HUES64 (cell line): ENCODE data around the gene PDE4C.
A peak's percentile ranks its signal among the peaks of the same experiment; 100 is the strongest.

Experiments
- H3K27ac ChIP-seq: 2 replicates; pipeline ENCODE4 v1.7.0; 2013; ENCODE audit warnings: low read depth, low read length, inconsistent platforms
- H3K27me3 ChIP-seq: 2 replicates; pipeline ENCODE4 v1.6.1; 2013; ENCODE audit warnings: mild to moderate bottlenecking, low read length; ENCODE audit not compliant: insufficient read depth
- H3K36me3 ChIP-seq: 2 replicates; pipeline ENCODE4 v1.6.1; 2013; ENCODE audit warnings: mild to moderate bottlenecking, low read length; ENCODE audit not compliant: insufficient read depth
- H3K4me1 ChIP-seq: 2 replicates; pipeline ENCODE4 v1.6.1; 2013; ENCODE audit warnings: mild to moderate bottlenecking, low read length, moderate library complexity; ENCODE audit not compliant: insufficient read depth
- H3K4me3 ChIP-seq: 2 replicates; pipeline ENCODE4 v1.5.1; 2013; ENCODE audit warnings: mild to moderate bottlenecking, low read length, moderate library complexity
- H3K9ac ChIP-seq: 2 replicates; pipeline ENCODE4 v1.6.1; 2013; ENCODE audit warnings: mild to moderate bottlenecking, low read depth, low read length
- H3K9me3 ChIP-seq: 2 replicates; pipeline ENCODE4 v1.6.1; 2013; ENCODE audit warnings: low read depth, low read length; ENCODE audit not compliant: insufficient read depth
- WGBS: fragments of 150-250, 120-280 bp; methylation state at CpG from one replicate; pipeline ENCODE4 v1.1.7; 2013; ENCODE audit warnings: missing lambda C conversion rate; 5-methylcytosine and 5-hydroxymethylcytosine counted together

Gene PDE4C

GRCh38 chr19:18252370-18252717 lies 26.1 kb upstream of the PDE4C start:
- Histone ChIP-seq H3K4me1 (peaks cover 3% of the 10 kb centered on the region; the same call in 1 of the 2 replicates), H3K36me3 (no peaks in the 10 kb centered on the region), H3K27ac (no peak overlapping the region), H3K27me3 (no peaks in the 10 kb centered on the region), H3K4me3 (no peak overlapping the region), H3K9me3 (no peaks in the 10 kb centered on the region), H3K9ac (no peak overlapping the region)
- 82% methylated on average over 7 of the region's 7 CpGs for WGBS

- WGBS: 32% methylated on average over 17 of the region's 23 CpGs
- Histone ChIP-seq H3K27me3 (no peaks in the 10 kb centered on the region), H3K4me1 (peaks cover 3% of the 10 kb centered on the region; the same call in 1 of the 2 replicates), H3K36me3 (no peaks in the 10 kb centered on the region), H3K4me3 (no peak overlapping the region), H3K9ac (no peak overlapping the region), H3K9me3 (no peaks in the 10 kb centered on the region), H3K27ac (no peak overlapping the region)
Measured at GRCh38 chr19:18251587-18252369, 25.5 kb upstream of the PDE4C start.

- no peaks in the 10 kb centered on the region for H3K27me3 ChIP-seq
- H3K4me1 ChIP-seq: peaks cover 3% of the 10 kb centered on the region; the same call in 1 of the 2 replicates
- no peaks in the 10 kb centered on the region for H3K9me3 ChIP-seq
- H3K27ac ChIP-seq: no peak overlapping the region
- no peak overlapping the region for H3K4me3 ChIP-seq
- no peak overlapping the region for H3K9ac ChIP-seq
- WGBS: 87% methylated on average over 5 of the region's 5 CpGs
- no peaks in the 10 kb centered on the region for H3K36me3 ChIP-seq
Measured at GRCh38 chr19:18249834-18250233, 23.6 kb upstream of the PDE4C start.

- Histone ChIP-seq H3K9ac (no peak overlapping the region), H3K27ac (no peak overlapping the region), H3K4me1 (0 out of 2 replicates have a peak, but pooled peaks cover 3% of the 10 kb centered on the region), H3K4me3 (no peak overlapping the region), H3K9me3 (no peaks in the 10 kb centered on the region), H3K36me3 (no peaks in the 10 kb centered on the region), H3K27me3 (no peaks in the 10 kb centered on the region)
- WGBS: 70% methylated on average over 7 of the region's 7 CpGs
Measured at GRCh38 chr19:18245297-18245696, 19.1 kb upstream of the PDE4C start.

GRCh38 chr19:18239303-18239702 lies 13.1 kb upstream of the PDE4C start:
- H3K9ac ChIP-seq: no peak overlapping the region
- no peak overlapping the region for H3K4me3 ChIP-seq
- 32% methylated on average over 12 of the region's 12 CpGs for WGBS
- H3K36me3 ChIP-seq: no peaks in the 10 kb centered on the region
- no peak overlapping the region for H3K27ac ChIP-seq
- no peaks in the 10 kb centered on the region for H3K27me3 ChIP-seq
- no peaks in the 10 kb centered on the region for H3K9me3 ChIP-seq
- no peaks in the 10 kb centered on the region for H3K4me1 ChIP-seq

DNA sequence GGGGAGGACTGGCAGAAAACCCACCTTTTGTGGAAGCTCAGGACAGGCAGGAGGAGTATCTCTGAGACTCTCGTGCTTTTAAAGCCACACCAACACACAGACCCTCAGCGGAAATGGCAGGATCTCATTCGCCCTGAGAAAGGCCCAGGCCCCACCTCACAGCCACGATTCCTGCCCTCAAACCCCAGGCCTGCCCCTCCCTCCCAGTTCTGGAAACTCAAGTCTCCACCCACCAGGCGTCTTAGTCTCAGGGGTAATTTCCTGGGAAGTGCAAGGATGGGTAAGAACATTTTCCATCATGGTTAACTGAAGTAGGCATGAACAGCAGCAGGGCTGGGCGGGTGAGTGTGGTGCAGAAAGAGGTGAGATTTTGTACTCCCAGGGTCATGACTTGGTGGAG lies 8.0 kb upstream of the PDE4C start:
- H3K4me1 ChIP-seq: peaks cover 17% of the 10 kb centered on the region
- no peak overlapping the region for H3K4me3 ChIP-seq
- H3K36me3 ChIP-seq: no peaks in the 10 kb centered on the region
- no peaks in the 10 kb centered on the region for H3K9me3 ChIP-seq
- H3K27ac ChIP-seq: no peak overlapping the region
- H3K27me3 ChIP-seq: no peaks in the 10 kb centered on the region
- WGBS: 45% methylated on average over 6 of the region's 6 CpGs
- no peak overlapping the region for H3K9ac ChIP-seq

DNA sequence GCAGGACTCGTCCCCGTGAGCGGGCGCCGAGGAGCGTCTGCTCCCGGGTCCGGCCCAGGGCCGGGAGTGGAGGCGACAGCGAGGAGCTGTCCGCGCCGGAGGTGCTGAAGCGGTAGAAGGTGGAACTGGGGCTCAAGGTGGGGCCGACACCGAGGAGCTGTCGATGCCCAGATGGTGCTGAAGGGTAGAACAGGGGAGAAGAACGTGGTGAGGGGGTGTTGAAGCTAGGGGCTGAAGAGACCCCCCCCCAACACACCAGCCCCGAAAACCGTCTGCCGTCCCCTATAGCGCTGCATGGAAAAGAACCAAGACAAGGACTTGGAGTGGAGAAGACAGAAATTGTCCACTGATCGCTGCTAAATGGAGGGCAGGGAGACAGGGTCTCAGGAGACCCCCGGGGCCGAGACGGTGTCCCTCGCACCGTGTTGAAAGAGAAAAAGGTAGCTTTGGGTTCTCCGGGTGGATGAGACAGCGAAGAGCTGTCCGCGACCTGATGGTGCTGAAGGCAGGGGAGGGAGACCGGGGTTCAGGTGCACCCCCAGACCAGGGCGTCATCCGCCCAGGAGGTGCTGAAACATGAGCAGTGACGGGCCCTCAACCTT lies 7.1 kb upstream of the PDE4C start:
- H3K4me1 ChIP-seq: peaks cover 17% of the 10 kb centered on the region
- H3K27me3 ChIP-seq: no peaks in the 10 kb centered on the region
- no peaks in the 10 kb centered on the region for H3K9me3 ChIP-seq
- no peak overlapping the region for H3K9ac ChIP-seq
- H3K36me3 ChIP-seq: no peaks in the 10 kb centered on the region
- peak overlapping the region; percentile 60 for H3K4me3 ChIP-seq
- H3K27ac ChIP-seq: peak overlapping the region; percentile 87; the same call in 1 of the 2 replicates
- 21% methylated on average over 36 of the region's 37 CpGs for WGBS

DNA sequence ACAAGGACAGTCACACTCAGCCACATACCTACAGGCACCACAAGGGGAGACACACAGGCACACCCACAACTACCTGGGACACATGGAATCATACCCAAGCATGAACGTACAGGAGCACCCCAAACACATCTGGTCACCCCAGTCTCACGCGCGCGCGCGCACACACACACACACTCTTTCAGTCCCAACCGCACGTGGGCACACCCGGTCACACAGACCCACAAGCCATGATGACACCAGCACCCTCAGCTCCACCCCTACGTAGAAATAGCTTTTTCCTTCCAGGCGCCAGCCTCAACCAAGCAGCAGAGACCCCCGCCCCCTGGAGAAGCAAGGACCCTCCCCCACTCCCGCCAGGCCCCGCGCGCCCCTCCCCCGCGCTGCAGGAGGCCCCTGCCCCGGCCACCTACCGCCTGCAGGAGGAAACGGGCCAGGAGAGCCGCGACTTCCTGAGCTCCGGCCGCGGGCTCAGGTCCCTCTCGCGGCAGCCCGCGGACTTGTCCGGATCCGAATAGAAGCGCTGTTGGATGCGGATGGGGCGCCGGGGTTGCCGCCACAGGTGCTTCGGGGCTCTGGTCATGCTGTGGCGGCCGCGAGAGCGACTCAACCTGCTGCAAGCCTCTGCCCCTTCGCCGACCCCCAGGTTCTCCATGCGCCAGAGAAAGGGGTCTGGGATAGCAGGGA lies 6.4 kb upstream of the PDE4C start:
- WGBS: 3% methylated on average over 46 of the region's 46 CpGs
- Histone ChIP-seq H3K27ac (peak overlapping the region; percentile 87; the same call in 1 of the 2 replicates), H3K4me1 (peaks cover 17% of the 10 kb centered on the region), H3K9ac (peak overlapping the region; percentile 53; the same call in 1 of the 2 replicates), H3K9me3 (no peaks in the 10 kb centered on the region), H3K4me3 (peak overlapping the region; percentile 60), H3K27me3 (no peaks in the 10 kb centered on the region), H3K36me3 (no peaks in the 10 kb centered on the region)

GRCh38 chr19:18231775-18232174 lies 5.5 kb upstream of the PDE4C start:
- Histone ChIP-seq H3K36me3 (no peaks in the 10 kb centered on the region), H3K4me1 (peaks cover 17% of the 10 kb centered on the region), H3K27ac (peak overlapping the region; percentile 66; the same call in 1 of the 2 replicates), H3K9me3 (no peaks in the 10 kb centered on the region), H3K4me3 (peak overlapping the region; percentile 58; the same call in 1 of the 2 replicates), H3K27me3 (peaks cover 7% of the 10 kb centered on the region), H3K9ac (no peak overlapping the region)
- 45% methylated on average over 2 of the region's 4 CpGs for WGBS

GRCh38 chr19:18230941-18231734 lies 4.9 kb upstream of the PDE4C start:
- Histone ChIP-seq H3K27me3 (peaks cover 13% of the 10 kb centered on the region), H3K9me3 (no peaks in the 10 kb centered on the region), H3K4me1 (peaks cover 17% of the 10 kb centered on the region), H3K27ac (peak overlapping the region; percentile 66; the same call in 1 of the 2 replicates), H3K4me3 (peak overlapping the region; percentile 15; the same call in 1 of the 2 replicates), H3K9ac (no peak overlapping the region), H3K36me3 (no peaks in the 10 kb centered on the region)
- 69% methylated on average over 18 of the region's 18 CpGs for WGBS
